PC-3 (cell line): Measurements from ENCODE around the gene ARHGAP24. TPM values are rescaled to one million over a fixed set of nuclear protein-coding genes. Genes with fewer than 3 reads are reported as not detected.

Source experiments
- ATAC-seq: fragments of 200-7000 bp; cut with Tn5 transposase; 2 replicates; pipeline ENCODE4 v1.9.1; 2020; ENCODE audit warnings: mild to moderate bottlenecking, moderate library complexity
- BruUV-seq: library from RNA; stranded (reverse); fragments of 400-500 nt; replicated peaks from 2 replicates; lab custom pipeline; 2021; lab: Mats Ljungman, UMichigan
- CTCF ChIA-PET: fragments of 300-600 bp; sonication (Branson Sonifier 250); formaldehyde crosslinking; loops from one replicate; lab custom pipeline; 2022; ENCODE audit warnings: antibody characterized with exemption; lab: Charles Lee
- POLR2A ChIA-PET: fragments of 300-600 bp; sonication (Branson Sonifier 250); formaldehyde crosslinking; loops from one replicate; lab custom pipeline; 2022; ENCODE audit warnings: antibody characterized with exemption; ENCODE audit not compliant: unreplicated experiment; lab: Charles Lee
- DNase-seq: peaks from one replicate; pipeline ENCODE4 v3.0.0-alpha.2; 2015
- H2AFZ ChIP-seq: fragments of 300-600 bp; sonication (generic); 2 replicates; pipeline ENCODE4 v1.6.0; 2016; ENCODE audit warnings: antibody characterized with exemption, low read length
- H3F3A ChIP-seq: fragments of 300-600 bp; sonication (generic); one replicate; pipeline ENCODE4 v1.6.0; 2017; ENCODE audit warnings: antibody characterized with exemption, low read length, control low read depth, mild to moderate bottlenecking; ENCODE audit not compliant: unreplicated experiment
- H3K27ac ChIP-seq: fragments of 300-600 bp; sonication (generic); 2 replicates; pipeline ENCODE4 v1.5.1; 2016; ENCODE audit warnings: mild to moderate bottlenecking, low read length
- H3K27me3 ChIP-seq: fragments of 300-600 bp; sonication (generic); 2 replicates; pipeline ENCODE4 v1.6.1; 2016; ENCODE audit warnings: low read length, mixed read lengths
- H3K36me3 ChIP-seq: fragments of 300-600 bp; sonication (generic); 2 replicates; pipeline ENCODE4 v1.6.1; 2016; ENCODE audit warnings: low read depth, mixed run types, low read length, mixed read lengths
- H3K4me1 ChIP-seq: fragments of 300-600 bp; sonication (generic); 2 replicates; pipeline ENCODE4 v1.5.1; 2016; ENCODE audit warnings: low read length; ENCODE audit not compliant: insufficient read depth
- H3K4me2 ChIP-seq: fragments of 300-600 bp; sonication (generic); 2 replicates; pipeline ENCODE4 v1.6.0; 2016; ENCODE audit warnings: low read length
- H3K4me3 ChIP-seq: fragments of 300-600 bp; sonication (generic); 2 replicates; pipeline ENCODE4 v1.5.1; 2016; ENCODE audit warnings: mild to moderate bottlenecking, low read length, mixed read lengths
- H3K79me2 ChIP-seq: fragments of 300-600 bp; sonication (generic); 2 replicates; pipeline ENCODE4 v1.6.1; 2017; ENCODE audit warnings: low read length, mixed read lengths
- H3K9ac ChIP-seq: fragments of 300-600 bp; sonication (generic); 2 replicates; pipeline ENCODE4 v1.6.0; 2016; ENCODE audit warnings: mild to moderate bottlenecking, low read length
- H3K9me2 ChIP-seq: fragments of 300-600 bp; sonication (generic); replicated peaks from 2 replicates; pipeline ENCODE4 v1.6.1; 2016; ENCODE audit warnings: mixed run types, low read length, mixed read lengths
- H3K9me3 ChIP-seq: fragments of 300-600 bp; sonication (generic); 2 replicates; pipeline ENCODE4 v1.6.1; 2016; ENCODE audit warnings: low read length, mixed read lengths
- H4K20me1 ChIP-seq: fragments of 300-600 bp; sonication (generic); 2 replicates; pipeline ENCODE4 v1.6.1; 2016; ENCODE audit warnings: low read length, mixed read lengths
- EZH2 ChIP-seq: fragments of 300-600 bp; sonication (generic); IDR thresholded peaks from one replicate; pipeline ENCODE4 v1.6.1; 2017; ENCODE audit warnings: antibody characterized with exemption, mild to moderate bottlenecking, low read length; ENCODE audit not compliant: unreplicated experiment
- EZH2phosphoT487 ChIP-seq: fragments of 300-600 bp; sonication (generic); IDR thresholded peaks from 2 replicates; pipeline ENCODE4 v1.6.1; 2018; ENCODE audit warnings: mild to moderate bottlenecking, antibody characterized with exemption, low read length, borderline replicate concordance
- intact Hi-C: fragments of 100-400 bp; cut with micrococcal nuclease; formaldehyde crosslinking; loops from 2 replicates; pipeline ENCODE4 v1.9.0; 2023
- total RNA-seq: library from RNA; depleted of rRNA; stranded (reverse); fragments of >200 nt; gene quantifications from 2 replicates; pipeline ENCODE4 v1.2.3, GENCODE V29; 2014
- TF ChIP-seq, protein P1 (sequence below): fragments of 300-600 bp; sonication (generic); conservative IDR thresholded peaks from 2 replicates; pipeline ENCODE4 v1.5.1; 2017; ENCODE audit warnings: antibody characterized with exemption, low read depth, mild to moderate bottlenecking, low read length

The ARHGAP24 gene
- total RNA-seq, 1 experiment from 2014 or later: 7.4 TPM

DNA sequence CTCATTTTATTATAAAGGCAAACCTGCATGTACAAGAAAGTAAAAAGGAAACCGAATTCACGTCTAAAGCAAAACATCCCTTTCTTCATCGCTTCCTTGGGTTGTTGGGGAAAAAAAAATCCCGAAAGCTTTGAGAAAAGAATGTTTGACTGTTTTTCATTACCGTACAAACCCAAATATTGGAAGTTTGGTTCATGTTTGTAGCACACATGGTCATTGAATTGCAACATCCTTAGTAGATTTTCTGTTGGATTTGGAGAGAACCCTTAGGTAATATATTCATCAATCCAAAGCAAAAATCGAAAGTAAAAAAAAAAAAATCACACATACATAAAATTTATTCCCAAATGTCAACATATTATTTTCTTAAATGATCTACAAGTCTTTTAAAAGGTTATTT lies 464.6 kb downstream of the ARHGAP24 start:
- no peaks in the 10 kb centered on the region for H3K9me2 ChIP-seq
- ChIA-PET POLR2A (no interaction called here), CTCF (no interaction called here)
- H4K20me1 ChIP-seq: no peaks in the 10 kb centered on the region
- no peaks in the 10 kb centered on the region for H3K9me3 ChIP-seq
- no peaks in the 10 kb centered on the region for H3K36me3 ChIP-seq
- ATAC-seq: no peak
- no peak overlapping the region for H3K4me2 ChIP-seq
- TF ChIP-seq, protein P1, sequence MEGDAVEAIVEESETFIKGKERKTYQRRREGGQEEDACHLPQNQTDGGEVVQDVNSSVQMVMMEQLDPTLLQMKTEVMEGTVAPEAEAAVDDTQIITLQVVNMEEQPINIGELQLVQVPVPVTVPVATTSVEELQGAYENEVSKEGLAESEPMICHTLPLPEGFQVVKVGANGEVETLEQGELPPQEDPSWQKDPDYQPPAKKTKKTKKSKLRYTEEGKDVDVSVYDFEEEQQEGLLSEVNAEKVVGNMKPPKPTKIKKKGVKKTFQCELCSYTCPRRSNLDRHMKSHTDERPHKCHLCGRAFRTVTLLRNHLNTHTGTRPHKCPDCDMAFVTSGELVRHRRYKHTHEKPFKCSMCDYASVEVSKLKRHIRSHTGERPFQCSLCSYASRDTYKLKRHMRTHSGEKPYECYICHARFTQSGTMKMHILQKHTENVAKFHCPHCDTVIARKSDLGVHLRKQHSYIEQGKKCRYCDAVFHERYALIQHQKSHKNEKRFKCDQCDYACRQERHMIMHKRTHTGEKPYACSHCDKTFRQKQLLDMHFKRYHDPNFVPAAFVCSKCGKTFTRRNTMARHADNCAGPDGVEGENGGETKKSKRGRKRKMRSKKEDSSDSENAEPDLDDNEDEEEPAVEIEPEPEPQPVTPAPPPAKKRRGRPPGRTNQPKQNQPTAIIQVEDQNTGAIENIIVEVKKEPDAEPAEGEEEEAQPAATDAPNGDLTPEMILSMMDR: no peak
- no peak for TF ChIP-seq EZH2phosphoT487
- no peak for TF ChIP-seq EZH2
- no peaks in the 10 kb centered on the region for H3F3A ChIP-seq
- intact Hi-C loops: no loop called here
- no peaks in the 10 kb centered on the region for H3K27me3 ChIP-seq
- no peaks in the 10 kb centered on the region for H3K79me2 ChIP-seq
- no peaks in the 10 kb centered on the region for H3K4me1 ChIP-seq
- BruUV-seq: no TSS peak
- no peak for DNase-seq
- H3K4me3 ChIP-seq: no peak overlapping the region
- no peak overlapping the region for H3K27ac ChIP-seq
- H3K9ac ChIP-seq: no peak overlapping the region
- H2AFZ ChIP-seq: no peak overlapping the region

- no peak overlapping the region for H3K27ac ChIP-seq
- H3K9me2 ChIP-seq: no peaks in the 10 kb centered on the region
- intact Hi-C loops: no loop called here
- no peaks in the 10 kb centered on the region for H3K27me3 ChIP-seq
- H3K79me2 ChIP-seq: no peaks in the 10 kb centered on the region
- no peaks in the 10 kb centered on the region for H3K4me1 ChIP-seq
- CTCF ChIA-PET: no interaction called here
- no peak overlapping the region for H2AFZ ChIP-seq
- no peaks in the 10 kb centered on the region for H3K36me3 ChIP-seq
- ATAC-seq (no peak), DNase-seq (no peak)
- H3K9ac ChIP-seq: no peak overlapping the region
- H4K20me1 ChIP-seq: no peaks in the 10 kb centered on the region
- no TSS peak for BruUV-seq
- POLR2A ChIA-PET: no interaction called here
- no peaks in the 10 kb centered on the region for H3F3A ChIP-seq
- no peaks in the 10 kb centered on the region for H3K9me3 ChIP-seq
- TF ChIP-seq EZH2phosphoT487 (no peak), EZH2 (no peak)
- TF ChIP-seq, protein P1: no peak
- H3K4me2 ChIP-seq: no peak overlapping the region
- H3K4me3 ChIP-seq: no peak overlapping the region
Observed at GRCh38 chr4:85940151-85940550, 465.2 kb downstream of the ARHGAP24 start.

GRCh38 chr4:85942107-85942506 lies 467.2 kb downstream of the ARHGAP24 start:
- no peak for DNase-seq
- Histone ChIP-seq H3K4me2 (no peak overlapping the region), H4K20me1 (no peaks in the 10 kb centered on the region), H3K4me1 (no peaks in the 10 kb centered on the region), H3K79me2 (no peaks in the 10 kb centered on the region), H3K9me2 (no peaks in the 10 kb centered on the region), H3K36me3 (no peaks in the 10 kb centered on the region), H3K9ac (no peak overlapping the region), H3K4me3 (no peak overlapping the region), H3K9me3 (no peaks in the 10 kb centered on the region), H3K27ac (no peak overlapping the region), H3K27me3 (no peaks in the 10 kb centered on the region), H2AFZ (no peak overlapping the region), H3F3A (no peaks in the 10 kb centered on the region)
- no TSS peak for BruUV-seq
- no peak for TF ChIP-seq EZH2phosphoT487
- TF ChIP-seq, protein P1: no peak
- TF ChIP-seq EZH2: no peak
- ChIA-PET CTCF (interaction anchor here (0.6 kb wide), 1 partner anchor 23 kb away, joined by 3 read pairs; no protein-coding TSS in a partner anchor), POLR2A (no interaction called here)
- intact Hi-C loops: no loop called here
- no peak for ATAC-seq
